Fibroblast of lung (primary cell): ENCODE data around the gene METTL23. TPM values are rescaled to one million over a fixed set of nuclear protein-coding genes. Genes with fewer than 3 reads are reported as not detected.

Experiments used
- DNase-seq, 2 donors: peaks; one replicate each; pipeline versions ENCODE4 v3.0.0 to v3.0.0-alpha.2; 2010; ENCODE audit warnings: low read depth in 2 of 2
- H2AFZ ChIP-seq: 2 replicates; pipeline ENCODE4 v1.5.1; 2012; ENCODE audit warnings: low read length, control low read depth, inconsistent platforms
- H3K27ac ChIP-seq: 2 replicates; pipeline ENCODE4 v1.5.1; 2011; ENCODE audit warnings: low read length, control low read depth; ENCODE audit not compliant: insufficient read depth
- H3K27me3 ChIP-seq: 2 replicates; pipeline ENCODE4 v1.5.1; 2011; ENCODE audit warnings: mild to moderate bottlenecking, low read length; ENCODE audit not compliant: control insufficient read depth, insufficient read depth
- H3K36me3 ChIP-seq: 2 replicates; pipeline ENCODE4 v1.5.1; 2011; ENCODE audit warnings: low read length; ENCODE audit not compliant: control insufficient read depth, insufficient read depth
- H3K4me1 ChIP-seq: 2 replicates; pipeline ENCODE4 v1.5.1; 2011; ENCODE audit warnings: low read length; ENCODE audit not compliant: control insufficient read depth, insufficient read depth; ENCODE audit errors: extremely low read depth
- H3K4me2 ChIP-seq: 2 replicates; pipeline ENCODE4 v1.5.1; 2011; ENCODE audit warnings: low read length, control low read depth; ENCODE audit not compliant: insufficient read depth; ENCODE audit errors: extremely low read depth
- H3K4me3 ChIP-seq, 4 experiments: fragments of 200-600 bp in 1 of 4; sonication (generic) in 1 of 4; replicated peaks in 1 of 4; 2 replicates each; pipeline ENCODE4 v1.5.1; 2011 to 2016; ENCODE audit warnings: low read length in 4 of 4, low read depth in 3 of 4, mild to moderate bottlenecking in 3 of 4, control low read depth in 2 of 4, inconsistent platforms in 1 of 4, mixed read lengths in 1 of 4; ENCODE audit not compliant: insufficient read depth in 1 of 4; ENCODE audit errors: control extremely low read depth in 1 of 4
- H3K79me2 ChIP-seq: 2 replicates; pipeline ENCODE4 v1.5.1; 2012; ENCODE audit warnings: mild to moderate bottlenecking, low read length, inconsistent platforms; ENCODE audit not compliant: control insufficient read depth, insufficient read depth
- H3K9ac ChIP-seq: 2 replicates; pipeline ENCODE4 v1.5.1; 2011; ENCODE audit warnings: mild to moderate bottlenecking, low read length, control low read depth; ENCODE audit not compliant: insufficient read depth
- H3K9me3 ChIP-seq: 2 replicates; pipeline ENCODE4 v1.5.1; 2012; ENCODE audit warnings: low read depth, low read length; ENCODE audit not compliant: control insufficient read depth, insufficient read depth
- H4K20me1 ChIP-seq: 2 replicates; pipeline ENCODE4 v1.5.1; 2011; ENCODE audit warnings: low read length; ENCODE audit not compliant: control insufficient read depth, insufficient read depth; ENCODE audit errors: extremely low read depth
- CTCF ChIP-seq, 2 donors: IDR thresholded peaks in 1 of 2; conservative IDR thresholded peaks in 1 of 2; 1 replicate in 1 of 2; 2 replicates in 1 of 2; pipeline ENCODE4 v1.5.1; 2011 to 2012; ENCODE audit warnings: low read length in 2 of 2, control low read depth in 1 of 2, inconsistent platforms in 1 of 2, low read depth in 1 of 2, mild to moderate bottlenecking in 1 of 2
- EZH2 ChIP-seq: IDR thresholded peaks from 2 replicates; pipeline ENCODE4 v1.5.1; 2012; ENCODE audit warnings: low read length, control low read depth, mild to moderate bottlenecking; ENCODE audit errors: missing control alignments
- polyA plus RNA-seq, 2 donors: library from polyadenylated mRNA; depleted of rRNA in 1 of 2; stranded (reverse) in 1 of 2; unstranded in 1 of 2; fragments of >200 nt; gene quantifications; 2 replicates each; pipeline ENCODE4 v1.2.1, GENCODE V29; 2011 to 2012; ENCODE audit warnings: missing spikeins in 1 of 2
- total RNA-seq: library from RNA; depleted of rRNA; stranded (reverse); fragments of >200 nt; gene quantifications from 2 replicates; pipeline ENCODE4 v1.2.1, GENCODE V29; 2014

The METTL23 gene
- total and polyA plus RNA-seq, 2 donors (not counting 1 experiment from before 2014, with no cell fraction given) = 26.4 to 35.1 TPM

- H3K27me3 ChIP-seq = no peaks in the 10 kb centered on the region
- no peaks in the 10 kb centered on the region for H3K9me3 ChIP-seq
- no peak overlapping the region for H3K4me2 ChIP-seq
- H4K20me1 ChIP-seq = no peaks in the 10 kb centered on the region
- H3K79me2 ChIP-seq = no peaks in the 10 kb centered on the region
- no peak overlapping the region for H2AFZ ChIP-seq
- no peak overlapping the region for H3K4me3 ChIP-seq
- H3K9ac ChIP-seq = no peak overlapping the region
- no peaks in the 10 kb centered on the region for H3K4me1 ChIP-seq
- TF ChIP-seq CTCF (conservative IDR thresholded peaks at IDR 0.05 in 1 of 2, IDR thresholded peaks at IDR 0.05 in 1 of 2; ENCODE audit: low read depth in 1 of 2, low read length in 2 of 2) (no peak), EZH2 (no peak)
- no peak for DNase-seq
- peaks cover 2% of the 10 kb centered on the region for H3K36me3 ChIP-seq
- H3K27ac ChIP-seq = no peak overlapping the region
These were observed 25.4 kb downstream of the METTL23 start for GRCh38 chr17:76752006-76752405.

- Histone ChIP-seq H3K27me3 (no peaks in the 10 kb centered on the region), H3K36me3 (peaks cover 2% of the 10 kb centered on the region)
- no peak for TF ChIP-seq EZH2
- TF ChIP-seq CTCF (conservative IDR thresholded peaks at IDR 0.05 in 1 of 2, IDR thresholded peaks at IDR 0.05 in 1 of 2; ENCODE audit: low read depth in 1 of 2, low read length in 2 of 2) = no peak
These were observed 26.7 kb downstream of the METTL23 start for GRCh38 chr17:76753061-76753961.

GRCh38 chr17:76755285-76755684 lies 28.6 kb downstream of the METTL23 start:
- DNase-seq = no peak
- H4K20me1 ChIP-seq = no peaks in the 10 kb centered on the region
- H2AFZ ChIP-seq = no peak overlapping the region
- no peaks in the 10 kb centered on the region for H3K9me3 ChIP-seq
- H3K4me1 ChIP-seq = no peaks in the 10 kb centered on the region
- H3K27me3 ChIP-seq = no peaks in the 10 kb centered on the region
- TF ChIP-seq EZH2 = no peak
- no peak for TF ChIP-seq CTCF (conservative IDR thresholded peaks at IDR 0.05 in 1 of 2, IDR thresholded peaks at IDR 0.05 in 1 of 2; ENCODE audit: low read depth in 1 of 2, low read length in 2 of 2)
- H3K36me3 ChIP-seq = peaks cover 2% of the 10 kb centered on the region
- H3K9ac ChIP-seq = no peak overlapping the region
- H3K79me2 ChIP-seq = no peaks in the 10 kb centered on the region
- H3K27ac ChIP-seq = no peak overlapping the region
- no peak overlapping the region for H3K4me2 ChIP-seq
- no peak overlapping the region for H3K4me3 ChIP-seq

More at GRCh38 chr17:76753061-76753961, 26.7 kb downstream of the METTL23 start:
- no peaks in the 10 kb centered on the region for H4K20me1 ChIP-seq
- no peak overlapping the region for H3K27ac ChIP-seq
- H3K9me3 ChIP-seq = no peaks in the 10 kb centered on the region
- no peaks in the 10 kb centered on the region for H3K79me2 ChIP-seq
- H3K4me2 ChIP-seq = no peak overlapping the region
- H3K9ac ChIP-seq = no peak overlapping the region
- no peaks in the 10 kb centered on the region for H3K4me1 ChIP-seq
- DNase-seq = no peak
- H2AFZ ChIP-seq = no peak overlapping the region
- H3K4me3 ChIP-seq = no peak overlapping the region
